Ectodermal cell (in vitro differentiated cells): Measurements from ENCODE around the gene AGBL4.

Source experiments
- H3K27ac ChIP-seq: 2 replicates; pipeline ENCODE4 v1.7.0; 2013; ENCODE audit warnings: mild to moderate bottlenecking, low read depth, low read length; ENCODE audit not compliant: insufficient read depth, poor library complexity, severe bottlenecking
- H3K27me3 ChIP-seq: 2 replicates; pipeline ENCODE4 v1.7.0; 2013; ENCODE audit warnings: mild to moderate bottlenecking, low read length; ENCODE audit not compliant: insufficient read depth, control insufficient read depth, poor library complexity, severe bottlenecking
- H3K36me3 ChIP-seq: one replicate; pipeline ENCODE4 v1.7.0; 2013; ENCODE audit warnings: low read length; ENCODE audit not compliant: control insufficient read depth, insufficient read depth
- H3K4me1 ChIP-seq: one replicate; pipeline ENCODE4 v1.7.0; 2013; ENCODE audit warnings: low read length; ENCODE audit not compliant: control insufficient read depth, insufficient read depth
- H3K4me3 ChIP-seq: 2 replicates; pipeline ENCODE4 v1.7.0; 2013; ENCODE audit warnings: low read depth, low read length, control low read depth; ENCODE audit not compliant: insufficient read depth
- H3K9me3 ChIP-seq: 2 replicates; pipeline ENCODE4 v1.7.0; 2013; ENCODE audit warnings: mild to moderate bottlenecking, low read length, moderate library complexity; ENCODE audit not compliant: control insufficient read depth
- WGBS, 2 experiments: methylation state at CpG; one replicate each; pipeline ENCODE4 v1.1.7; 2013; ENCODE audit warnings: missing lambda C conversion rate in 2 of 2; 5-methylcytosine and 5-hydroxymethylcytosine counted together

AGBL4 gene

DNA sequence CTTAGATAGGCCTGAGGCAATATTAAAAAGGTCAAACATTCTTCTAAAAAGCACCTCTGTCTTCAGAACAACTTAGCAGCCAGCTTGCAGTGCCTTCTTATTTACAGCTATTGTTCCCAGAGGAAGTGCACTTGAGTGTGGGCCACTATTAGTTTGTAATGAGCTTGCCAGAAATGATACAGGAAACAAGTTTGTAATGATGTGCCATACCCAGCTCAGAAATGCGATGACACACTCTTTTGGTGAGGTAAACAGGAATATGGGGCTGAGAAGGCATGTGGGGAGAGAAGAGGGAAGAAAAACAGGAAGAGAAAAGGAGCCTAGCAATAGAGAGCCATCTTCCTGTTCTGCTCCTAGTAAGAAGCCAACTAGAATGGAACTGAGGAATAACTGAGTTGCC lies 295.4 kb downstream of the AGBL4 start:
- WGBS, 2 experiments = 28% methylated on average over 1 of the region's 1 CpG
- Histone ChIP-seq H3K27me3 (no peaks in the 10 kb centered on the region), H3K27ac (no peak overlapping the region), H3K4me1 (no peaks in the 10 kb centered on the region), H3K4me3 (no peak overlapping the region), H3K9me3 (peaks cover 9% of the 10 kb centered on the region), H3K36me3 (no peaks in the 10 kb centered on the region)

DNA sequence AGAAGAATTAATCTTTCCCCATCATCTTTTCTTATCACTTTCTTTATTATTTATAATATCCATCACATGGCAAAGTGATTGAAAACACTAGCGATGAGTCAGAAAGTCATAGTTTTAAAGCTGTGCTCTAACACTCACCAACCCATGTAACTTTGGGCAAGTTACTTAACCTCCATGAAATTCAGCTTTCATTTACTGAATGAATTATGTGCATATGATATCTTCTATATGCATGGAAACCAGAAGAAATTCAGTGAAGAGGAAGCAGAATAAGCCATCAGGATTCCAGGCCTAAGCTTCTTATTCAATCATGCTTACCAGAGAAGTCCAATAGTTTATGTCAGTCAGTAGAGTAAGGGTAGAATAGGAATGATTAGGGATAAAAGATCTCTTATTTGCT lies 300.1 kb downstream of the AGBL4 start:
- H3K4me1 ChIP-seq = no peaks in the 10 kb centered on the region
- no peaks in the 10 kb centered on the region for H3K36me3 ChIP-seq
- 81 to 100% methylated on average over 1 of the region's 1 CpG for WGBS, 2 experiments
- no peak overlapping the region for H3K27ac ChIP-seq
- peaks cover 9% of the 10 kb centered on the region for H3K9me3 ChIP-seq
- H3K4me3 ChIP-seq = no peak overlapping the region
- no peaks in the 10 kb centered on the region for H3K27me3 ChIP-seq

DNA sequence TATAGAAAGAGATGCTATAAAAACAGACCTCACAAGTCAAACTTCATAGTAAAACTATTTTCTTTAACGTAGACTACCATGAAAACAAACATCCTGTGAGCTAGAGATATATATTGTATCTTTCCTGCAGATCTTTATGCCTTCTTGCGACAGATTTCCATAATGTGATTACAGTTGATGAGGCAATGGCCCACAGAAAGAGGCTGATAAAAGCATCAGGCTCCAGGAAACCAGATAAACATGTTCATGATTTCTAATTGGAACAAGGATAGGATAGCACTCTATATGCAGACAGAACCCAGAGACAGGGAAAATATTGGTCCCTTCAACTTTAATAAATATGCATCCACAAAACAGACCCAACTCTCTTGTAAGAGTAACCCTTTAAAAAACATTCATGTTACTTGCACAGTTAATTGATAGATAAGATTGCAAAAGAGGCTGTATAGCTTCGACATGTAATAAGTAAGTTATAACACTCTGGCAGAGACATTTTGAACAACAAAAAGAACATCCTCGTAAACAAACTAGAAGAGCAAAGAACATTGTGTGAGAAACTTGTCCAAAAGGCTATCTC lies 329.4 kb downstream of the AGBL4 start:
- WGBS, 2 experiments = 58 to 64% methylated on average over 2 to 4 of the region's 4 CpGs
- Histone ChIP-seq H3K36me3 (no peaks in the 10 kb centered on the region), H3K27ac (no peak overlapping the region), H3K4me3 (no peak overlapping the region), H3K4me1 (no peaks in the 10 kb centered on the region), H3K27me3 (no peaks in the 10 kb centered on the region), H3K9me3 (peaks cover 12% of the 10 kb centered on the region)

DNA sequence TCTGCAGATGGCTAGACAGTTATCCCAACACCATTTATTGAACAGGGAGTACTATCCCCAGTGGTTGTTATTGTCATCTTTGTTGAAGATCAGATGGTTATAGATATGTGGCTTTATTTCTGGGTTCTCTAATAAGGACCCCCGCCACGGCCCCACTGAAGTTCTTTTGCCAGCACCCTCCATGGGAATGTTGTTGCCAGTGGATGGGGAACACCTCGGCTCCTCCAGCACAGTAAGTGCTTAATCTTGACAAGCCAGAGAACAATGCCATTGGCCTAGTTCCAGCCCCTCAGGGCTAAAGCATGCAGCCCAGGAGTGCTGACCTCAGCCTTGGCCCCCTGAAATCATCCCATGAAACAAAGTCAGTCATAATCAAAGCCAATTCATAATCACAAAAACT lies 337.6 kb downstream of the AGBL4 start:
- no peaks in the 10 kb centered on the region for H3K4me1 ChIP-seq
- H3K27me3 ChIP-seq = no peaks in the 10 kb centered on the region
- H3K27ac ChIP-seq = no peak overlapping the region
- H3K36me3 ChIP-seq = no peaks in the 10 kb centered on the region
- no peak overlapping the region for H3K4me3 ChIP-seq
- H3K9me3 ChIP-seq = peaks cover 24% of the 10 kb centered on the region
- 87 to 91% methylated on average over 3 of the region's 3 CpGs for WGBS, 2 experiments

DNA sequence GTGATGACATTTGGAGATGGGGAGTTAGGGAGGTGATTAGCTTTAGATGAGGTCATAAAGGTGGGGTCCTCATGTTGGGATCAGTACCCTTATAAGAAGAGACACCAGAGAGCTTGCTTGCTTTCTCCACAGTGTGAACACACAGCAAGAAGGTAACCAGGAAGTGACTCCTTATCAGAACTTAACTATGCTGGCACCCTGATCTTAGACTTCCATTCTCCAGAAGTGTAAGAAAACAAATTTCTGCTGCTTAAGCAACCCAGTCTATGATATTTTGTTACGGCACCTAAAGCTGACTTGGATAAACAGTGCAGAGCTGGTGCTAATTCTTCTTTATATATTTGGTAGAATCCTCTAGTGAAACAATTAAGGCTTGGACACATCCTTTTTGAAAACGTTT lies 346.0 kb downstream of the AGBL4 start:
- Histone ChIP-seq H3K36me3 (no peaks in the 10 kb centered on the region), H3K9me3 (peaks cover 28% of the 10 kb centered on the region), H3K27ac (no peak overlapping the region), H3K27me3 (no peaks in the 10 kb centered on the region), H3K4me1 (no peaks in the 10 kb centered on the region), H3K4me3 (no peak overlapping the region)
- WGBS, 2 experiments = 95 to 100% methylated on average over 1 of the region's 2 CpGs

DNA sequence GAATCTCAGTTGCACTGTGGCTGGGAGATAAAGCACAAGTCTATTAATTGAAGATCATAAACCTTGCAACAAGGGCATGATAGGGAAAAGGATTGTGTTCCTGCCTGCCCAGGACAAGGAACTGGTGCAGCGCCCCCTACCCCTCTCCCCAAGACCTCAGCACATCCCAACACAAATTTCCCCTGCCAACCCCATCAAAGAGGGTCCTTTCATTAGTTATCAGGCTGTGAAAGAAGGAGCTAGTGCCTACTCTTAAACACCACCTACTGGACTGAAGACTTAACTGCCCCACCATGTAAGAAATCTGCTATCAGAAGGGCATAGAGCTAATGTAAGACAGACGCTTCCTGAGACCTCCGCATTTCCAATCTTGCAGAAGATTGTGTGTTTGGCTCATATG lies 372.6 kb downstream of the AGBL4 start:
- Histone ChIP-seq H3K4me3 (no peak overlapping the region), H3K27ac (no peak overlapping the region), H3K4me1 (no peaks in the 10 kb centered on the region), H3K36me3 (no peaks in the 10 kb centered on the region), H3K9me3 (peaks cover 14% of the 10 kb centered on the region), H3K27me3 (no peaks in the 10 kb centered on the region)
- WGBS, 2 experiments = 64 to 72% methylated on average over 3 of the region's 3 CpGs

DNA sequence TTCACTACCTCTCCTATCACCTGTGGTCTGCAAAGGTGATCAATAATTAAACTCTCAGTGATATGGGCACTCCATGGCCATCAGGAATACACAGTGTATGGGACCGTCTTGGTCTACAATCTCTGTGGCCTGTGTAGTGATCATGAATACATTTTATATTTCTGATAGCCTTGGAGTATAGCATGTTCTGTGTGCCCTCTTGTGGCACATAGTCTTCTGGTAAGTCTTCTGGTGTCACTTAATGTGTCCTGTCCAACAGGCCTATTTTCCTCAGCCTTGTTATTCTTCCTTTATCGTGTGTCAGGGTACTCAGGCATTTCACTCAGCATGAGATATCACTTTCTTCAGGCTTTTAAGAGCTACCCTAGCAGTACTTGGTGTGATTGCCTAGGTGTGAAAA lies 393.6 kb downstream of the AGBL4 start:
- H3K9me3 ChIP-seq = peaks cover 21% of the 10 kb centered on the region
- no peaks in the 10 kb centered on the region for H3K4me1 ChIP-seq
- no peaks in the 10 kb centered on the region for H3K27me3 ChIP-seq
- H3K36me3 ChIP-seq = no peaks in the 10 kb centered on the region
- no peak overlapping the region for H3K4me3 ChIP-seq
- H3K27ac ChIP-seq = no peak overlapping the region
- WGBS, 2 experiments = 67 to 76% methylated on average over 2 of the region's 2 CpGs

DNA sequence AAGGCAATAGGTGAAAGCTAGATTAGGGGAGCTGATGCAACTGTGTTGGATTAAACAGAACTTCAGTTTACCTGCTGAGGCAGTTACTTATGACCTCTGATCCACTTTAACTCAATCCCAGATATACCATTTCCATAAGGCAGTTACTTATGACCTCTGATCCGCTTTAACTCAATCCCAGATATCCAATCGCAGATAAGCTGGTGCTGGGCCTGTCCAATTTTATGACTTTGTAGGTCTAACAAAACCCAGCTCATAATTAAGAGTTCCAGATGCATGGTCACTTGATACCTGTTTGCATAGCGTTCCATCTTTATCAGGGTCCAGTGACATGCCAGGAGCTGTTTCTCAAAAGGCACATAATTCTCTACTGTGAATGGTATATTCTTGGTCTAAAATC lies 396.0 kb downstream of the AGBL4 start:
- H3K27me3 ChIP-seq = no peaks in the 10 kb centered on the region
- WGBS, 2 experiments = 59 to 68% methylated on average over 3 of the region's 3 CpGs
- H3K4me3 ChIP-seq = no peak overlapping the region
- H3K27ac ChIP-seq = no peak overlapping the region
- H3K9me3 ChIP-seq = peaks cover 31% of the 10 kb centered on the region
- no peaks in the 10 kb centered on the region for H3K4me1 ChIP-seq
- H3K36me3 ChIP-seq = no peaks in the 10 kb centered on the region

DNA sequence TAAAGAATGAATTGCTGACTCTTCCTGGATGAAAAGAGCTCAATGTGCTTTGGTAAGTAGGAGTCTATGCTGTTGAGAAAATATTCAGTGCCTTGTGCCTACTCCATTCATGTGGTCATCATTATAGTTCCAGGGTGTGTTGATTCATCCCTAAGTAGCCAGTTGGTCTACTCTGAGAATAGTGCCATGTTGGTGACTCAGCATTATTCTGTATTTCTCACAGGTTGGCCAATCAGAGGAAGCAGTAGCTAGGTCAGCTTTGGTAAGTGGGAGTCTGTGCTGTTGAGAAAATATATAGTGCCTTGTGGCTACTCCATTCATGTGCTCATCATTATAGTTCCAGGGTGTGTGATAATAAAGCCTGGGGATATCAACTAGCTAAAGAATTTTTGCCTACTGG lies 397.3 kb downstream of the AGBL4 start:
- no peak overlapping the region for H3K27ac ChIP-seq
- no peaks in the 10 kb centered on the region for H3K4me1 ChIP-seq
- no peaks in the 10 kb centered on the region for H3K27me3 ChIP-seq
- no peak overlapping the region for H3K4me3 ChIP-seq
- H3K9me3 ChIP-seq = peaks cover 27% of the 10 kb centered on the region
- H3K36me3 ChIP-seq = no peaks in the 10 kb centered on the region

DNA sequence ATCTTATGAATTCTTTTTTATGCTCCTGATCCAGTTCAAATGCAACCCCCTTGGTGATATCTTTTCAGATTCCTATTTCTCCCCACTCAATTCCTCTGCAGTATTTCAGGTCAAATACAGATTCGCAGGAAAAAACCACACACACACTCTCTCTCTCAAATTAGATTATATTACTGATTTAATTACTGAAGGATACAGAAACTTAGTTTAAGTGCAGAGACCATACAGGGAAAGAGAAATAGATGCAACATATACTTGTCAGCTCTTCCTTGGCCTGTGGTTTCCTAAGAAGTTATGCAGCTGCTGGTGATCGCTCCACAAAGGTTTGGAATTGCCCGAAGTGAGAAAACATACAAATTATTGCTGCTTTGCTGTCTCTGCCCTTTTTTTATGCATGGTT lies 400.9 kb downstream of the AGBL4 start:
- no peak overlapping the region for H3K27ac ChIP-seq
- H3K4me3 ChIP-seq = no peak overlapping the region
- H3K4me1 ChIP-seq = no peaks in the 10 kb centered on the region
- no peaks in the 10 kb centered on the region for H3K36me3 ChIP-seq
- H3K9me3 ChIP-seq = peaks cover 22% of the 10 kb centered on the region
- H3K27me3 ChIP-seq = no peaks in the 10 kb centered on the region
- WGBS, 2 experiments = 87 to 88% methylated on average over 2 to 3 of the region's 3 CpGs

DNA sequence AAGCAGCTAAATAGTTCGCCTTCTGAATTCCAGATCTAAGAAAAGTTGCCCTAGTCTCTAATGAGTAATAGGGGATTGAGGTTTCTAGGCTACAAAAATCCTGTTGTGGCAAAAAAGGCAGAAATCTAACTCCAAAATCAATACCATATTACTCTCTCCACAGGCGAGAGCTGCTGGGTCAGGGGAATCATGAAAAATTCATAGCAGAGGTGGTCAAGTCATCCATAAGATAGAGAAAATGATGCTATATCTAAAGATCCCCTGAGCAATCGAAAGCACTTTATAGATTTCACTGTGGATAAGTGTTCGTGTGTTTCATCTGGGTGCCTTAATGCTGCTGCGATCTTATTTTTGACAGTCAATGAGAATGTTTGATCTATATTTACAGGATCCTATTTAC lies 417.7 kb downstream of the AGBL4 start:
- Histone ChIP-seq H3K9me3 (peaks cover 15% of the 10 kb centered on the region), H3K27me3 (no peaks in the 10 kb centered on the region), H3K4me3 (no peak overlapping the region), H3K36me3 (no peaks in the 10 kb centered on the region), H3K4me1 (no peaks in the 10 kb centered on the region), H3K27ac (no peak overlapping the region)
- 66 to 85% methylated on average over 4 to 5 of the region's 5 CpGs for WGBS, 2 experiments
